LNCAP (cell line): ENCODE measurements around the gene PPTC7.

ENCODE experiments used
- CTCF ChIP-seq: fragments of 450-650 bp; IDR thresholded peaks from 2 replicates; pipeline ENCODE4 v1.5.1; 2017; ENCODE audit warnings: mild to moderate bottlenecking

The PPTC7 gene

GRCh38 chr12:110547090-110547489, 36.0 kb downstream of the PPTC7 start:
- no peak for TF ChIP-seq CTCF

GRCh38 chr12:110546339-110546738, 36.8 kb downstream of the PPTC7 start:
- TF ChIP-seq CTCF, result no peak

- TF ChIP-seq CTCF, result no peak
Observed at GRCh38 chr12:110545812-110546211, 37.3 kb downstream of the PPTC7 start.

- TF ChIP-seq CTCF, result no peak
Observed at GRCh38 chr12:110543965-110544364, 39.2 kb downstream of the PPTC7 start.

GRCh38 chr12:110543252-110543959, 39.7 kb downstream of the PPTC7 start:
- no peak for TF ChIP-seq CTCF

GRCh38 chr12:110540048-110540447, 43.1 kb downstream of the PPTC7 start:
- TF ChIP-seq CTCF, result no peak

- TF ChIP-seq CTCF, result no peak
Observed at GRCh38 chr12:110538869-110539622, 44.1 kb downstream of the PPTC7 start.
